Upper lobe of left lung (tissue), 6 donors: Measurements from ENCODE around the gene ZNF319. TPM values are rescaled to one million over a fixed set of nuclear protein-coding genes. Genes with fewer than 3 reads are reported as not detected.

Source experiments
- ATAC-seq, 2 donors: fragments of 200-7000 bp; cut with Tn5 transposase; one replicate each; pipeline ENCODE4 v1.9.1; 2022; ENCODE audit warnings: mild to moderate bottlenecking in 2 of 2, moderate library complexity in 2 of 2; ENCODE audit not compliant: low FRiP score in 2 of 2
- DNase-seq, 2 donors: peaks; one replicate each; pipeline ENCODE4 v3.0.0-alpha.2; 2019 to 2020
- H3K27ac ChIP-seq, 4 donors: fragments of 200-600 bp; sonication (generic); one replicate each; pipeline ENCODE4 v1.5.1; 2016 to 2019
- H3K27me3 ChIP-seq, 4 donors: fragments of 200-600 bp; sonication (generic); one replicate each; pipeline ENCODE4 v1.5.1; 2017 to 2019
- H3K36me3 ChIP-seq, 4 donors: fragments of 200-600 bp; sonication (generic); one replicate each; pipeline ENCODE4 v1.5.1; 2016 to 2019
- H3K4me1 ChIP-seq, 4 donors: fragments of 200-600 bp; sonication (generic); one replicate each; pipeline ENCODE4 v1.5.1; 2018 to 2019
- H3K4me3 ChIP-seq, 4 donors: fragments of 200-600 bp; sonication (generic); one replicate each; pipeline ENCODE4 v1.5.1; 2017 to 2019; ENCODE audit warnings: mild to moderate bottlenecking in 2 of 4, moderate library complexity in 1 of 4
- H3K9me3 ChIP-seq, 4 donors: fragments of 200-600 bp; sonication (generic); one replicate each; pipeline ENCODE4 v1.5.1; 2018 to 2019
- CTCF ChIP-seq, 6 experiments: fragments of 450-650 bp in 4 of 6; fragments of 200-600 bp in 2 of 6; sonication (generic) in 2 of 6; IDR thresholded peaks; one replicate each; pipeline ENCODE4 v1.5.1; 2016 to 2019; ENCODE audit warnings: antibody characterized with exemption in 6 of 6
- EP300 ChIP-seq, 4 donors: sonication (generic); formaldehyde crosslinking; IDR thresholded peaks; one replicate each; pipeline ENCODE4 v1.5.1; 2017; ENCODE audit warnings: antibody characterized with exemption in 4 of 4, control low read depth in 2 of 4
- POLR2A ChIP-seq, 4 donors: fragments of 450-650 bp; IDR thresholded peaks; one replicate each; pipeline ENCODE4 v1.5.1; 2016 to 2017; ENCODE audit warnings: antibody characterized with exemption in 4 of 4, mild to moderate bottlenecking in 2 of 4
- POLR2AphosphoS5 ChIP-seq, 2 donors: sonication (generic); formaldehyde crosslinking; IDR thresholded peaks; one replicate each; pipeline ENCODE4 v1.5.1; 2017; ENCODE audit warnings: antibody characterized with exemption in 2 of 2
- WGBS, 2 donors: methylation state at CpG; one replicate each; pipeline ENCODE4 v1.1.5; 2017 to 2018; 5-methylcytosine and 5-hydroxymethylcytosine counted together
- total RNA-seq, 6 donors: library from RNA; depleted of rRNA in 4 of 6; stranded (reverse); fragments of >200 nt in 4 of 6; gene quantifications; one replicate each; pipeline versions ENCODE4 v1.1.0 to v1.2.1, GENCODE V29; 2016 to 2021
- donor health status: DM: no; HTN: no; CAD: no; lungs with moderate emphysema.
- donor health status: DM: no; HTN: yes; CAD: no; lungs with severe emphysema.

ZNF319 gene
- total RNA-seq, 6 donors from 2014 or later = 8.0 to 28.3 (median 13.3) TPM

GRCh38 chr16:58022601-58023371 lies 22.3 kb upstream of the ZNF319 start:
- ATAC-seq (peak; percentile 21 to 46), DNase-seq (peak; percentile 83 to 86)
- Histone ChIP-seq H3K27me3 (peaks cover 0 to 3% (median 0%) of the 10 kb centered on the region in 4 donors), H3K9me3 (no peaks in the 10 kb centered on the region), H3K4me1 (peaks cover 44 to 57% (median 50%) of the 10 kb centered on the region in 4 donors), H3K36me3 (peaks cover 0 to 23% (median 12%) of the 10 kb centered on the region in 4 donors), H3K4me3 (no peak overlapping the region), H3K27ac (peak overlapping the region; percentile 4 to 85 (median 31))
- peak in 1 of 2 donors; percentile 31 for TF ChIP-seq POLR2AphosphoS5 (IDR thresholded peaks at IDR 0.05)
- TF ChIP-seq POLR2A (IDR thresholded peaks at IDR 0.05) = no peak
- 11 to 18% methylated on average over 14 to 18 of the region's 18 CpGs for WGBS, 2 donors

GRCh38 chr16:58021661-58022551 lies 21.4 kb upstream of the ZNF319 start:
- DNase-seq (no peak), ATAC-seq (no peak)
- no peaks in the 10 kb centered on the region for H3K9me3 ChIP-seq
- H3K36me3 ChIP-seq = peaks cover 0 to 23% (median 12%) of the 10 kb centered on the region in 4 donors
- peak overlapping the region in 3 of 4 donors; percentile 4 to 85 (median 30) for H3K27ac ChIP-seq
- H3K4me1 ChIP-seq = peaks cover 36 to 49% (median 41%) of the 10 kb centered on the region in 4 donors
- H3K27me3 ChIP-seq = no peaks in the 10 kb centered on the region
- WGBS, 2 donors = 67 to 73% methylated on average over 3 to 8 of the region's 8 CpGs
- no peak overlapping the region for H3K4me3 ChIP-seq
- no peak for TF ChIP-seq POLR2A (IDR thresholded peaks at IDR 0.05)
- TF ChIP-seq POLR2AphosphoS5 (IDR thresholded peaks at IDR 0.05) = no peak
- TF ChIP-seq CTCF (IDR thresholded peaks at IDR 0.05) = no peak
- no peak for TF ChIP-seq EP300 (IDR thresholded peaks at IDR 0.05)

GRCh38 chr16:58020628-58021521 lies 20.4 kb upstream of the ZNF319 start:
- H3K9me3 ChIP-seq = no peaks in the 10 kb centered on the region
- peak in 1 of 2 donors; percentile 42 for ATAC-seq
- 53 to 60% methylated on average over 7 to 8 of the region's 8 CpGs for WGBS, 2 donors
- peaks cover 0 to 23% (median 12%) of the 10 kb centered on the region in 4 donors for H3K36me3 ChIP-seq
- H3K27ac ChIP-seq = no peak overlapping the region
- no peak for DNase-seq
- peaks cover 30 to 38% (median 34%) of the 10 kb centered on the region in 4 donors for H3K4me1 ChIP-seq
- H3K4me3 ChIP-seq = no peak overlapping the region
- no peaks in the 10 kb centered on the region for H3K27me3 ChIP-seq
- TF ChIP-seq CTCF (IDR thresholded peaks at IDR 0.05) = peak; percentile 60 to 80 (median 68)
- TF ChIP-seq EP300 (IDR thresholded peaks at IDR 0.05) = no peak

GRCh38 chr16:58019866-58020538 lies 19.5 kb upstream of the ZNF319 start:
- ATAC-seq = no peak
- DNase-seq = no peak
- TF ChIP-seq EP300 (IDR thresholded peaks at IDR 0.05) (no peak), POLR2A (IDR thresholded peaks at IDR 0.05) (no peak), CTCF (IDR thresholded peaks at IDR 0.05) (no peak), POLR2AphosphoS5 (IDR thresholded peaks at IDR 0.05) (no peak)
- no peak overlapping the region for H3K27ac ChIP-seq
- WGBS, 2 donors = 72 to 83% methylated on average over 7 to 8 of the region's 8 CpGs
- peaks cover 0 to 23% (median 12%) of the 10 kb centered on the region in 4 donors for H3K36me3 ChIP-seq
- no peaks in the 10 kb centered on the region for H3K27me3 ChIP-seq
- H3K4me1 ChIP-seq = peaks cover 29 to 30% (median 30%) of the 10 kb centered on the region in 4 donors
- no peak overlapping the region for H3K4me3 ChIP-seq
- H3K9me3 ChIP-seq = no peaks in the 10 kb centered on the region
